ENCODE results near the gene MICAL3.
"Not testable (repeated sequence)": the region's sequence is repeated elsewhere in the genome, so short reads cannot be mapped to it uniquely, and the experiment has no call there.

MICAL3 gene

DNA sequence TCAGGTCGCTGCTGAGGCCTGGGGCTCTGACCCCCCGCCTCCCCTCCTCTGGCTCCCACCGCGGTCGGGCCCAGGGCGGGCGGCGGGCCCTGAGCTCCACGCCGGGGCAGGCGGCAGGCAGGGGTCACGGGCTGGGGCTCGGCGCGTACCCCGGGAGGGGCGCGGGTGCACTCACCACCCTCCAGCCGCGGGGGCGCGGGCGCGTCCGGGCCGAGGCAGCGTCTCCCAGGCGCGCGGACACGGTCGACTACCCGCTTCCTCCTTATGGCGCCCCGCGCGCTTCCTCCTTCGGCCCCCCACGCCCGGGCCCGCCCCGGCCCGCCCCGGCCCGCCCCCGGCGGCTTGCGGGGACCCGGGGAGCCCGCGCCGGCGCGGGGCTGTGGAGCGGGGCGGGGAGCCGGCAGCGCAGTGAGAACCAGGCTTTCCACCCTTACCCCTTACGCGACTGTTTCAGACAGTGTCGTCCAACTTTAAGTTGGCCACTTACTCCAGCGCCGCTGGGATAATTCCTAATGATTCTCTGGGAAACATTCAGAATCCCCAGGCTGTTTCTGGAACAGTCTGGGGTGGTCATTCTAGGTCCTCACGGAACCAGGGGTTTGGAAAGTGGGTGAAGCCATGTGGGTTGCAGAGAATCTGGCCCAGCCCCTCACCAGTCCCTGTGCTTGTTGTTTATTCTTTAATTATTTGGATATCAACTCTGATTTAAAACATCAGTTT, 250.0 kb downstream of the MICAL3 start, which contains the start of gene BID:
TSS of gene BID (minus strand) at position 264 of the 720 bp plus-strand sequence. CDS start 24,353 bp downstream, outside the sequence.
- peak; percentile 53 for DNase-seq

- peak; percentile 82 for DNase-seq
These were observed 250.7 kb downstream of the MICAL3 start for GRCh38 chr22:17773606-17774205.

GRCh38 chr22:17772958-17773605, 251.3 kb downstream of the MICAL3 start:
- DNase-seq: no peak

DNA sequence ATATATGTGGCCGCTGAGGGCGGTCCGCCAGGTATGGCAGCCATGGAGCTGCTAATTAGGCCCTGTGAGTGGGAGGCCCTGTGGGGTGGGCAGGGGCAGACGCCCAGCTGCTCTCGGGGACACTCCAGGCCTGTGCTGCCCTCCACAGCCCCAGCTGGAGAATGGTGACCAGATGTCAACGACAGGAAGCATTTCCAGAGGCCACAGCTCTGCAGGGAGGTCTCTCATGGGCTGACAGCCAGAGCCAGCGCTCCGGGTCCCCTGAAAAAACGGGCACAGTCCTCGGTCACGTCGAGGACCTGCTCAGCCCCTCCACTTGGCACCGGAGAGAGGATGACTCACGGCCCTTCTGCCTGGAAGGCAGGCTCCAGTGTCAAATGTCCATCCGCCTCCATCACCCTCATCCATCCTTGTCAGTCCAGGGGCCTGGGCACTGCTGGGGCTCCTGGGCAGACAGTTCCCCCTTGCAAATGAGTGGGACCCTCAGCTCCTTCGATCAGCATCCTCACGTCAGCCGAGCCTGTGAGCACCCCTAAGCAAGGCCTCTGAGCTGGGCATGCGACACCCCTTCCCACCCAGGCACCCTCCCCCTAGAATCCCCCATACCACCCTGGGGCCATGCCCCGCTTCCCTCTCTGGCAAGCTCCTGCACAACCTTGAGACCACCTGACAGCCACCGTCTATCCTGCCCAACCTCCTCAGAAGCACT, 252.0 kb downstream of the MICAL3 start:
- DNase-seq: no peak

- DNase-seq: no peak
These were observed 253.9 kb downstream of the MICAL3 start for GRCh38 chr22:17770180-17771077.

- no peak for DNase-seq
These were observed 254.7 kb downstream of the MICAL3 start for GRCh38 chr22:17769716-17770082.

- no peak for DNase-seq
These were observed 255.2 kb downstream of the MICAL3 start for GRCh38 chr22:17769013-17769715.

- peak; percentile 75 for DNase-seq
These were observed 256.9 kb downstream of the MICAL3 start for GRCh38 chr22:17767233-17768065.

- DNase-seq: not testable (repeated sequence)
These were observed 259.5 kb downstream of the MICAL3 start for GRCh38 chr22:17764852-17765251.

- DNase-seq: no peak
These were observed 260.3 kb downstream of the MICAL3 start for GRCh38 chr22:17764036-17764435.

GRCh38 chr22:17763442-17763841, 260.9 kb downstream of the MICAL3 start:
- not testable (repeated sequence) for DNase-seq

GRCh38 chr22:17761138-17761488, 263.2 kb downstream of the MICAL3 start:
- DNase-seq: no peak

GRCh38 chr22:17754233-17754925, 270.0 kb downstream of the MICAL3 start:
- peak; percentile 45 for DNase-seq

DNA sequence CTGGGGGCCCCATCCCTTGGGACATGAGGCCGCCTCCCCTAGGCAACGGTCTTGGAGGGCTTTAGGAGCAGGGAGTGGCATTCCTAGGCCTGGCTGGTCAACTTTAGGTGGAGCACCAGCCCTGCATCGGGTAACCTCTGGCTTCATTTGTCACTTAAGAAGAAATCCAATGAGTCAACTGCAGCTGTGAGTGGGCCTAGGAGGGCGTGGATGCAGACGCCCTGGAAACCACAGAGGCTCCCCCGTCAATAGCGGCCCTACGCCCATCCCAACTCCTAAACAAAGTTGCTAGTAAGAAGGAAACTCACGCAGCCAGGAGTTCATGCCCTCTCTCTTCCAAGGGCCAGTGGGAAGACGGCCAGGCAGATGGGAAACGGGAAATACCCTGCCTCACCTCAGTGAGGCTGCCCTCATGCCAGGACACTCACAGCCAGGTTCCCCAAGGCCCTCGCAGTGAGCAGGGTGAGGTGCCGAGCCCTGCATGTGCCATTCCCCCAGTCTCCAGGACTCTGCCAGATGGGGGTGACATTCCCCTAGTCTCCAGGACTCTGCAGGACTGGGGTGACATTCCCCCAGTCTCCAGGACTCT, 270.9 kb downstream of the MICAL3 start:
- DNase-seq: no peak

- no peak for DNase-seq
These were observed 272.8 kb downstream of the MICAL3 start for GRCh38 chr22:17751596-17751995.

GRCh38 chr22:17749605-17750395, 274.6 kb downstream of the MICAL3 start:
- no peak for DNase-seq

- DNase-seq: no peak
These were observed 275.6 kb downstream of the MICAL3 start for GRCh38 chr22:17748555-17749353.

DNA sequence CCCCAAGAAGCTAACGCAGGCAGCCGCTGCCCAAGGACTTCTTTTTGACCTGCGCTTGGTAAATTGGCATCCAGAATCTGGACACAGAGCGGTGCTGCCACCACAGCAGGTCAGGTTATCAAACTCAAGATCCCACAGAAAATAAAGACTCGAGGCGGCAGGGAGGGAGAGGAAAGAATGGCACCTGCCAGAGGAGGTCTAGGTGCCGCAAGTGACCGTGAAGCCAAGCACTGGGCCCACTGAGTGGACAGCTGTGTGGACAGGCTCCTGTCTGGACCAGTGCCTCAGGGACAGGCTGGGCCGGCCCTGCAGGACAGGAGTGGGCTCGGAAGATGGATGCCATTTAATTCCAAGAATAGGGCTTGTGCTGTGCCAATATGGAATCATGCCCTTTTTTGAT, 277.4 kb downstream of the MICAL3 start:
- DNase-seq: no peak
